Lower leg skin (tissue), 3 donors: ENCODE measurements around the gene LGI1.

Experiments
- POLR2A ChIP-seq, 2 donors: fragments of 450-650 bp; IDR thresholded peaks; one replicate each; pipeline ENCODE4 v1.6.1; 2016 to 2017; ENCODE audit warnings: antibody characterized with exemption in 2 of 2, mild to moderate bottlenecking in 1 of 2, moderate library complexity in 1 of 2
- TF ChIP-seq, protein P1 (sequence below), 3 donors: fragments of 450-650 bp; IDR thresholded peaks; one replicate each; pipeline ENCODE4 v1.5.1; 2016; ENCODE audit warnings: antibody characterized with exemption in 3 of 3, mild to moderate bottlenecking in 3 of 3, moderate library complexity in 2 of 3

DNA sequence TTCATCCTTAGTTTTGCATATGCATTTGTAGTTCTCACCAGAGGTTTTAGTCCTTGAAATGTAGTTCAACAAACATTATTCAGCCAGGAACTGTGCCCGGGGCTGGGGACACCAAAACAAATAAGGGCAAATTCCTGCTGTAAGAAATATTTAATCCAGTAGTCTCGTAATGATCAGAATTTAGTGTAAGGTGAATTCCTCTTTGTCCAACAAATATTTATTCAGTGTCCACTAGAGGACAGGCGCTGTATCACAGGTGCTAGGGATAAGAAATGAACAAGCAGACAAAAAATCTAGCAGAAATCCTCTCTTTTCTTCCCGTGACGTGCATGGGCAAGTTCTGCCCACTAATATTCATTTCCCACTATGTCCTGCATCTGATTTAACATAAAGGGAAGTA lies 17.6 kb downstream of the LGI1 start:
- TF ChIP-seq POLR2A (IDR thresholded peaks at IDR 0.05): no peak
- TF ChIP-seq, protein P1, sequence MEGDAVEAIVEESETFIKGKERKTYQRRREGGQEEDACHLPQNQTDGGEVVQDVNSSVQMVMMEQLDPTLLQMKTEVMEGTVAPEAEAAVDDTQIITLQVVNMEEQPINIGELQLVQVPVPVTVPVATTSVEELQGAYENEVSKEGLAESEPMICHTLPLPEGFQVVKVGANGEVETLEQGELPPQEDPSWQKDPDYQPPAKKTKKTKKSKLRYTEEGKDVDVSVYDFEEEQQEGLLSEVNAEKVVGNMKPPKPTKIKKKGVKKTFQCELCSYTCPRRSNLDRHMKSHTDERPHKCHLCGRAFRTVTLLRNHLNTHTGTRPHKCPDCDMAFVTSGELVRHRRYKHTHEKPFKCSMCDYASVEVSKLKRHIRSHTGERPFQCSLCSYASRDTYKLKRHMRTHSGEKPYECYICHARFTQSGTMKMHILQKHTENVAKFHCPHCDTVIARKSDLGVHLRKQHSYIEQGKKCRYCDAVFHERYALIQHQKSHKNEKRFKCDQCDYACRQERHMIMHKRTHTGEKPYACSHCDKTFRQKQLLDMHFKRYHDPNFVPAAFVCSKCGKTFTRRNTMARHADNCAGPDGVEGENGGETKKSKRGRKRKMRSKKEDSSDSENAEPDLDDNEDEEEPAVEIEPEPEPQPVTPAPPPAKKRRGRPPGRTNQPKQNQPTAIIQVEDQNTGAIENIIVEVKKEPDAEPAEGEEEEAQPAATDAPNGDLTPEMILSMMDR (IDR thresholded peaks at IDR 0.05): no peak
